ENCODE results near the gene SMIM13.

SMIM13 gene

DNA sequence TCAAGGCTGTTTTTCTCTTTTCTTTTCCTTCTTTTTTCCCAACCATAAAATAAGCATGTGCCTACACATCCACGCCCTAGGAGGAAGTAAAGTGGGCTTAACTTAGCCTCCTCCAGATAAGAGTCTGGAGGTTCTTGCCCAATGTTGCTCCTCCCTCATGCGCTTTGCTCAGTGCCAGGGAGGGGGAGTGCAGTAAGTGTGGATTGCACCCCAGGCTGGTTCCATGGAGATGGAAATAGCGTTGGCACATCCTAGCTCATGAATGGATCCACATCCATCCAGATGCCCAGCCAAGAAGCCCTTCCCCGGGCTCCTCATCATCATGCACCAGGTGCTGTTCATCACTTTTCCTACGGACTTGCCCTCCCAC lies 80.6 kb downstream of the SMIM13 start:
- TF ChIP-seq, protein P1, sequence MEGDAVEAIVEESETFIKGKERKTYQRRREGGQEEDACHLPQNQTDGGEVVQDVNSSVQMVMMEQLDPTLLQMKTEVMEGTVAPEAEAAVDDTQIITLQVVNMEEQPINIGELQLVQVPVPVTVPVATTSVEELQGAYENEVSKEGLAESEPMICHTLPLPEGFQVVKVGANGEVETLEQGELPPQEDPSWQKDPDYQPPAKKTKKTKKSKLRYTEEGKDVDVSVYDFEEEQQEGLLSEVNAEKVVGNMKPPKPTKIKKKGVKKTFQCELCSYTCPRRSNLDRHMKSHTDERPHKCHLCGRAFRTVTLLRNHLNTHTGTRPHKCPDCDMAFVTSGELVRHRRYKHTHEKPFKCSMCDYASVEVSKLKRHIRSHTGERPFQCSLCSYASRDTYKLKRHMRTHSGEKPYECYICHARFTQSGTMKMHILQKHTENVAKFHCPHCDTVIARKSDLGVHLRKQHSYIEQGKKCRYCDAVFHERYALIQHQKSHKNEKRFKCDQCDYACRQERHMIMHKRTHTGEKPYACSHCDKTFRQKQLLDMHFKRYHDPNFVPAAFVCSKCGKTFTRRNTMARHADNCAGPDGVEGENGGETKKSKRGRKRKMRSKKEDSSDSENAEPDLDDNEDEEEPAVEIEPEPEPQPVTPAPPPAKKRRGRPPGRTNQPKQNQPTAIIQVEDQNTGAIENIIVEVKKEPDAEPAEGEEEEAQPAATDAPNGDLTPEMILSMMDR (conservative IDR thresholded peaks at IDR 0.05; ENCODE audit: low read depth, low read length): no peak
- H3K36me3 ChIP-seq (ENCODE audit: insufficient read depth): no peaks in the 10 kb centered on the region
- no peaks in the 10 kb centered on the region for H4K20me1 ChIP-seq (ENCODE audit: insufficient read depth)
- H3K4me2 ChIP-seq: no peak overlapping the region
- no peak overlapping the region for H2AFZ ChIP-seq (ENCODE audit: low read depth)
- no peaks in the 10 kb centered on the region for H3K79me2 ChIP-seq (ENCODE audit: insufficient read depth, low read depth)
- H3K27ac ChIP-seq: no peak overlapping the region
- no peaks in the 10 kb centered on the region for H3K27me3 ChIP-seq (ENCODE audit: insufficient read depth, low read depth)
- H3K4me1 ChIP-seq (ENCODE audit: low read depth, poor library complexity, severe bottlenecking): no peaks in the 10 kb centered on the region
- H3K9ac ChIP-seq: no peak overlapping the region
- no peak overlapping the region for H3K4me3 ChIP-seq (IDR thresholded peaks at IDR 0.05; ENCODE audit: insufficient read depth, low read depth, low read length)

DNA sequence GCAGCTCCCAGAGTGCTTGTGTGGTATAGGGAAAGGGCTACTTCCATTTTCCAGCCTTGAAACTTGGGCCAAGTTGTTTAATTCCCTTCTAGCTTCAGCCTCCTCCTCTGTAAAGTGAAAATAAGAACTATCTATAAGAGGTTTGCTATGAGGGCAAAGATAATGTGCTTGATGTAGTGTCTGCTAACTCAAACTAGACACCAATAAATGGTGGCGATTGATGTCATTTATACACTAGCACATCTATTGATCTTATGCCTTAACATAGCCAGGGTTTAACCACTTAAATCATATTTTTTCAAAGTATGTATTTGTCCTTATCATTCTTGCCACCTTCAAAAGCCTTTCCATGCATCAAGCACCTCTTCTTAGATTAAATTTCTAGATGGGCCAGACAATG lies 83.6 kb downstream of the SMIM13 start:
- no peak overlapping the region for H3K4me2 ChIP-seq
- TF ChIP-seq, protein P1 (conservative IDR thresholded peaks at IDR 0.05; ENCODE audit: low read depth, low read length): no peak
- no peaks in the 10 kb centered on the region for H3K79me2 ChIP-seq (ENCODE audit: insufficient read depth, low read depth)
- H3K4me1 ChIP-seq (ENCODE audit: low read depth, poor library complexity, severe bottlenecking): no peaks in the 10 kb centered on the region
- H3K36me3 ChIP-seq (ENCODE audit: insufficient read depth): no peaks in the 10 kb centered on the region
- H2AFZ ChIP-seq (ENCODE audit: low read depth): no peak overlapping the region
- H3K9ac ChIP-seq: no peak overlapping the region
- H3K4me3 ChIP-seq (IDR thresholded peaks at IDR 0.05; ENCODE audit: insufficient read depth, low read depth, low read length): no peak overlapping the region
- H3K27ac ChIP-seq: no peak overlapping the region
- H4K20me1 ChIP-seq (ENCODE audit: insufficient read depth): no peaks in the 10 kb centered on the region
- H3K27me3 ChIP-seq (ENCODE audit: insufficient read depth, low read depth): no peaks in the 10 kb centered on the region

DNA sequence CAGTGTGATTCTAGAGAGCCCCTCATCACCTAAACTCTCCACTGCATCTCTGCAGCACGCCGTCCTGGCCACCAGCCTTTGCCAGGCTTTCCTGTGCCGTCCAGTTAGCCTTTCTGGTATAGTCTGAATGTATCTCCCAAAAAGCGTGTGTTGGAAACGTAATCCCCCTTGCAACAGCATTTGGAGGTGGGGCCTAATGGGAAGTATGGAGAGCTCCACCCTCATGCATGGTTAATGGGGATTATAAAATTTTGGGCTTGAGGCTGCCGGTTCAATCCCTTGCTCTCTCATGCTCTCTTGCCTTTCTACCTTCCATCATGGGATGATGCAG lies 85.4 kb downstream of the SMIM13 start:
- H3K4me2 ChIP-seq: no peak overlapping the region
- H3K9ac ChIP-seq: no peak overlapping the region
- no peak overlapping the region for H3K4me3 ChIP-seq (IDR thresholded peaks at IDR 0.05; ENCODE audit: insufficient read depth, low read depth, low read length)
- H3K27me3 ChIP-seq (ENCODE audit: insufficient read depth, low read depth): no peaks in the 10 kb centered on the region
- H3K27ac ChIP-seq: no peak overlapping the region
- TF ChIP-seq, protein P1 (conservative IDR thresholded peaks at IDR 0.05; ENCODE audit: low read depth, low read length): no peak
- no peaks in the 10 kb centered on the region for H3K36me3 ChIP-seq (ENCODE audit: insufficient read depth)
- no peaks in the 10 kb centered on the region for H3K79me2 ChIP-seq (ENCODE audit: insufficient read depth, low read depth)
- H3K4me1 ChIP-seq (ENCODE audit: low read depth, poor library complexity, severe bottlenecking): no peaks in the 10 kb centered on the region
- H4K20me1 ChIP-seq (ENCODE audit: insufficient read depth): no peaks in the 10 kb centered on the region
- no peak overlapping the region for H2AFZ ChIP-seq (ENCODE audit: low read depth)

DNA sequence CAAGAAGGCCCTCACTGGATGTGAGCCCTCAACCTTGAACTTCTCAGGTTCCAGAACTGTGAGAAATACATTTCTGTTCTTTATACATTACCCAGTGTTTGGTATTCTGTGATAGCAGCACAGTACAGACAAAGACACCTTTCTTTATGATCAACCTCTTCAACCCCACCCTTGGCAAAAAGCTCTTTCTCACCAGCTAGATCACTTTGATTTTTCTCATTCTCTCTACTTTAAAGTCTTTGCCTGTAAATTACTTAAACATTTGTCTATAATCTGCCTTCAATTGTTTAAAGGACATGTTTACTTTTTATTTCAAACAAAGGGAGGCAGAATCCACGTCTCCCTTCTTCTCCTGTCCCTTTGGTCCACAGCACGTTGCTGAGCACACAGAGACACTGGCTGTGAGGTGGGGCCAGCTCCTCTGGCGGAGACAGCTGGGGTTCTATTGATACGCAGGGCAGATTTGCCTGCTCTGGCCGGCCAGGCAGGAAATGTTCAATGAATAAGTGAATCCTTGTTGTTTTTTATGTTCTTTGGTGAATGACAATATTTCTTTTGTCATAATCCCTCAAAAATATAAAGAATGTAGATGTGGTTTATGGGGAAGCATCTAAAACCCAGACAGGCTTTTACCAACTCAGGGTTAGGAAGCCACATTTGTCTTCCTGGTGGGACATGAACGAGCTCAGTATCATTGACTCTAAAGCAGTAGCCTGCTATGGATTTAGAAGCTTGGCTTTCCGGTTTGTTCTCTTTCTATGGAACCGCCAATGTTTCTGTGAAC lies 86.0 kb downstream of the SMIM13 start:
- no peak overlapping the region for H3K27ac ChIP-seq
- H3K4me3 ChIP-seq (IDR thresholded peaks at IDR 0.05; ENCODE audit: insufficient read depth, low read depth, low read length): no peak overlapping the region
- TF ChIP-seq, protein P1 (conservative IDR thresholded peaks at IDR 0.05; ENCODE audit: low read depth, low read length): no peak

More for the DNA sequence above, 86.0 kb downstream of the SMIM13 start:
- H3K36me3 ChIP-seq (ENCODE audit: insufficient read depth): no peaks in the 10 kb centered on the region
- no peaks in the 10 kb centered on the region for H4K20me1 ChIP-seq (ENCODE audit: insufficient read depth)
- no peaks in the 10 kb centered on the region for H3K4me1 ChIP-seq (ENCODE audit: low read depth, poor library complexity, severe bottlenecking)
- no peak overlapping the region for H3K4me2 ChIP-seq
- H2AFZ ChIP-seq (ENCODE audit: low read depth): no peak overlapping the region
- H3K27me3 ChIP-seq (ENCODE audit: insufficient read depth, low read depth): no peaks in the 10 kb centered on the region
- H3K9ac ChIP-seq: no peak overlapping the region
- no peaks in the 10 kb centered on the region for H3K79me2 ChIP-seq (ENCODE audit: insufficient read depth, low read depth)
